A549 (cell line): ENCODE data around the gene TIE1. TPM values are rescaled to one million over a fixed set of nuclear protein-coding genes. Genes with fewer than 3 reads are reported as not detected.

Source experiments
- ATAC-seq, 2 experiments: fragments of 200-7000 bp in 1 of 2; fragments of >200 bp in 1 of 2; cut with Nextera tagmentation in 1 of 2; cut with Tn5 transposase in 1 of 2; 3 replicates each; pipeline versions ENCODE4 v1.8.0 to v1.9.1; 2018 to 2020; ENCODE audit warnings: mild to moderate bottlenecking in 1 of 2, moderate library complexity in 1 of 2
- CTCF ChIA-PET: fragments of 300-600 bp; sonication (Branson Sonifier 250); formaldehyde crosslinking; extraction: SDS; loops from one replicate; lab custom pipeline; 2021; ENCODE audit warnings: antibody characterized with exemption, inconsistent platforms; lab: Yijun Ruan, JAX
- POLR2A ChIA-PET: fragments of 350-600 bp; formaldehyde crosslinking; extraction: SDS; loops from one replicate; lab custom pipeline; 2021; ENCODE audit warnings: antibody characterized with exemption, inconsistent platforms; lab: Yijun Ruan, JAX
- DNase-seq, 2 experiments: peaks; one replicate each; pipeline versions ENCODE4 v3.0.0 to v3.0.0-alpha.2; 2011 to 2016; ENCODE audit warnings: low read depth in 1 of 2, low spot score in 1 of 2
- FAIRE-seq: peaks from 2 replicates; lab custom pipeline; 2011; peaks lifted over from hg19 to GRCh38; lab: Jason Lieb, UNC
- H3K27ac ChIP-seq, 2 experiments: fragments of >200 bp; sonication (Bioruptor Twin); formaldehyde crosslinking; 3 replicates each; pipeline ENCODE4 v1.5.1; 2016 to 2017
- H3K4me1 ChIP-seq: fragments of >200 bp; sonication (Bioruptor Twin); formaldehyde crosslinking; 3 replicates; pipeline ENCODE4 v1.6.1; 2016
- H3K4me2 ChIP-seq: fragments of >200 bp; sonication (Bioruptor Twin); formaldehyde crosslinking; 3 replicates; pipeline ENCODE4 v1.6.1; 2016
- H3K4me3 ChIP-seq: fragments of >200 bp; sonication (Bioruptor Twin); formaldehyde crosslinking; 3 replicates; pipeline ENCODE4 v1.5.1; 2016
- H3K9me3 ChIP-seq: fragments of >200 bp; sonication (Bioruptor Twin); formaldehyde crosslinking; 3 replicates; pipeline ENCODE4 v1.6.1; 2016
- CBX8 ChIP-seq: fragments of 200-600 bp; sonication (generic); IDR thresholded peaks from 2 replicates; pipeline ENCODE4 v1.6.1; 2016
- CHD2 ChIP-seq: fragments of 150-350 bp; IDR thresholded peaks from 2 replicates; pipeline ENCODE4 v1.6.1; 2014; ENCODE audit warnings: low read length; ENCODE audit not compliant: partially characterized antibody
- FOSL2 ChIP-seq, 2 experiments: fragments of 450-650 bp in 1 of 2; fragments of >200 bp in 1 of 2; sonication (Bioruptor Twin) in 1 of 2; formaldehyde crosslinking; IDR thresholded peaks; 2 replicates each; pipeline versions ENCODE4 v1.5.0 to v1.6.1; 2016 to 2020; ENCODE audit warnings: mild to moderate bottlenecking in 1 of 2, moderate library complexity in 1 of 2
- HEYL ChIP-seq: fragments of 250-450 bp; sonication (Bioruptor Pico); IDR thresholded peaks from 2 replicates; pipeline ENCODE4 v1.8.0; 2021; ENCODE audit warnings: mild to moderate bottlenecking, moderate library complexity
- HOXA7 ChIP-seq: fragments of 250-450 bp; sonication (Bioruptor Pico); IDR thresholded peaks from 2 replicates; pipeline ENCODE4 v1.5.0; 2020; ENCODE audit warnings: mild to moderate bottlenecking, moderate library complexity
- HOXB13 ChIP-seq: fragments of 250-450 bp; sonication (Bioruptor Pico); IDR thresholded peaks from 2 replicates; pipeline ENCODE4 v1.5.0; 2020; ENCODE audit warnings: low read depth, mild to moderate bottlenecking, moderate library complexity
- JUNB ChIP-seq: fragments of >200 bp; sonication (Bioruptor Twin); formaldehyde crosslinking; IDR thresholded peaks from 2 replicates; pipeline ENCODE4 v1.6.1; 2016
- KDM5A ChIP-seq: fragments of 200-600 bp; sonication (generic); IDR thresholded peaks from 2 replicates; pipeline ENCODE4 v1.6.1; 2016; ENCODE audit warnings: antibody characterized with exemption, mild to moderate bottlenecking
- MYC ChIP-seq: IDR thresholded peaks from 2 replicates; pipeline ENCODE4 v1.6.1; 2012; ENCODE audit warnings: mild to moderate bottlenecking, inconsistent platforms, low read length, improper control_type of control experiment, borderline replicate concordance
- NFE2L2 ChIP-seq: fragments of 150-350 bp; conservative IDR thresholded peaks from 2 replicates; pipeline ENCODE4 v1.6.1; 2014; ENCODE audit warnings: low read length
- NPAS2 ChIP-seq: fragments of 250-450 bp; sonication (Bioruptor Pico); IDR thresholded peaks from 2 replicates; pipeline ENCODE4 v1.8.0; 2022; ENCODE audit warnings: mild to moderate bottlenecking, moderate library complexity, borderline replicate concordance
- PHF8 ChIP-seq: fragments of 200-600 bp; sonication (generic); IDR thresholded peaks from 2 replicates; pipeline ENCODE4 v1.6.1; 2016; ENCODE audit warnings: low read depth, mild to moderate bottlenecking, antibody characterized with exemption, moderate library complexity, borderline replicate concordance
- POLR2AphosphoS2 ChIP-seq: conservative IDR thresholded peaks from 2 replicates; pipeline ENCODE4 v1.6.1; 2012; ENCODE audit warnings: low read length, improper control_type of control experiment, inconsistent platforms
- RAD21 ChIP-seq, 2 experiments: fragments of >200 bp in 1 of 2; sonication (Bioruptor Twin) in 1 of 2; formaldehyde crosslinking in 1 of 2; IDR thresholded peaks in 1 of 2; conservative IDR thresholded peaks in 1 of 2; 2 replicates in 1 of 2; 3 replicates in 1 of 2; pipeline ENCODE4 v1.6.1; 2012 to 2018; ENCODE audit warnings: inconsistent platforms in 1 of 2
- REST ChIP-seq: fragments of 200-600 bp; sonication (generic); IDR thresholded peaks from 2 replicates; pipeline ENCODE4 v1.6.1; 2016; ENCODE audit warnings: antibody characterized with exemption, mild to moderate bottlenecking, moderate library complexity
- RNF2 ChIP-seq: fragments of 200-600 bp; sonication (generic); IDR thresholded peaks from 2 replicates; pipeline ENCODE4 v1.6.1; 2016; ENCODE audit warnings: low read depth, mild to moderate bottlenecking, antibody characterized with exemption, moderate library complexity, borderline replicate concordance
- TFCP2L1 ChIP-seq: fragments of 250-450 bp; sonication (Bioruptor Pico); IDR thresholded peaks from 2 replicates; pipeline ENCODE4 v1.5.0; 2021; ENCODE audit warnings: mild to moderate bottlenecking
- ZC3H11A ChIP-seq: fragments of 450-650 bp; IDR thresholded peaks from 2 replicates; pipeline ENCODE4 v1.6.1; 2014; ENCODE audit warnings: antibody characterized with exemption, mild to moderate bottlenecking
- ZFP36 ChIP-seq: fragments of 450-650 bp; IDR thresholded peaks from 2 replicates; pipeline ENCODE4 v1.6.1; 2014; ENCODE audit warnings: borderline replicate concordance; ENCODE audit not compliant: partially characterized antibody
- WGBS: methylation state at CpG from one replicate; pipeline ENCODE4 v1.1.6; 2017; ENCODE audit errors: missing lambda C conversion rate; 5-methylcytosine and 5-hydroxymethylcytosine counted together
- polyA plus RNA-seq, 4 experiments: library from polyadenylated mRNA; depleted of rRNA in 3 of 4; stranded (reverse); fragments of >200 nt; fragmentation: RNase III in 1 of 4; extraction: RNeasy Plus Mini Kit Qiagen cat#74134 plus additional on column Dnase treatment in 1 of 4; gene quantifications; 2 replicates in 3 of 4; 3 replicates in 1 of 4; pipeline ENCODE4 v1.2.3, GENCODE V29; 2011 to 2017

The TIE1 gene
- polyA plus RNA-seq, 2 of the 4 experiments (the other 2 are of a cell fraction), result not detected

- POLR2A ChIA-PET, result no interaction called here
- Histone ChIP-seq H3K4me2 (no peak overlapping the region), H3K9me3 (peaks cover 16% of the 10 kb centered on the region; the same call in 2 of the 3 replicates), H3K4me1 (no peaks in the 10 kb centered on the region), H3K4me3 (no peak overlapping the region), H3K27ac (no peak overlapping the region)
- FAIRE-seq (no peak), ATAC-seq (no peak), DNase-seq (no peak)
- TF ChIP-seq ZC3H11A (no peak), RNF2 (no peak), KDM5A (no peak), ZFP36 (no peak), TFCP2L1 (CRISPR knock-in tag) (no peak), NFE2L2 (no peak)
- CTCF ChIA-PET, result no interaction called here
Measured at GRCh38 chr1:43325381-43325780, 24.6 kb downstream of the TIE1 start.

- ATAC-seq (no peak), DNase-seq (no peak), FAIRE-seq (no peak)
- H3K4me3 ChIP-seq, result no peak overlapping the region
- POLR2A ChIA-PET, result no interaction called here
- CTCF ChIA-PET, result no interaction called here
- no peaks in the 10 kb centered on the region for H3K4me1 ChIP-seq
- H3K4me2 ChIP-seq, result no peak overlapping the region
- TF ChIP-seq MYC (no peak), CBX8 (no peak), HOXB13 (CRISPR knock-in tag) (no peak), FOSL2 (IDR thresholded peaks at IDR 0.05) (no peak), FOSL2 (CRISPR knock-in tag; IDR thresholded peaks at IDR 0.05) (peak; percentile 44), JUNB (no peak)
- 48% methylated on average over 1 of the region's 1 CpG for WGBS
- H3K27ac ChIP-seq, result no peak overlapping the region
- peaks cover 16% of the 10 kb centered on the region; the same call in 2 of the 3 replicates for H3K9me3 ChIP-seq
Measured at GRCh38 chr1:43327549-43328292, 26.9 kb downstream of the TIE1 start.

- no peaks in the 10 kb centered on the region for H3K4me1 ChIP-seq
- H3K4me2 ChIP-seq, result no peak overlapping the region
- H3K4me3 ChIP-seq, result no peak overlapping the region
- H3K27ac ChIP-seq, result no peak overlapping the region
- 0 out of 6 replicates have a peak, but pooled peaks of 1 of the 2 experiments have one; percentile 38 for ATAC-seq
- WGBS, result 77% methylated on average over 2 of the region's 6 CpGs
- ChIA-PET POLR2A (no interaction called here), CTCF (interaction anchor here (2.1 kb wide), 1 partner anchor 103 kb away, joined by 6 read pairs; no protein-coding TSS in a partner anchor)
- DNase-seq, result no peak
- TF ChIP-seq PHF8 (no peak), ZC3H11A (no peak), RAD21 (conservative IDR thresholded peaks at IDR 0.05 in 1 of 2, IDR thresholded peaks at IDR 0.05 in 1 of 2) (no peak), CHD2 (no peak), HEYL (CRISPR knock-in tag) (no peak), NPAS2 (CRISPR knock-in tag) (no peak), POLR2AphosphoS2 (no peak), REST (no peak), HOXA7 (CRISPR knock-in tag) (no peak)
- peaks cover 15% of the 10 kb centered on the region; the same call in 2 of the 3 replicates for H3K9me3 ChIP-seq
- FAIRE-seq, result no peak
Measured at GRCh38 chr1:43329995-43330751, 29.4 kb downstream of the TIE1 start.
